Astrocyte of the spinal cord (primary cell): ENCODE data around the gene TESK1.
A peak's percentile ranks its signal among the peaks of the same experiment; 100 is the strongest.
"Not testable (repeated sequence)": the region's sequence is repeated elsewhere in the genome, so short reads cannot be mapped to it uniquely, and the experiment has no call there.

Experiments
- DNase-seq: peaks from one replicate; pipeline ENCODE4 v3.0.0; 2011; ENCODE audit warnings: low read depth, low spot score
- H3K4me3 ChIP-seq: 2 replicates; pipeline ENCODE4 v1.5.1; 2011; ENCODE audit warnings: low read depth, mild to moderate bottlenecking, low read length, moderate library complexity
- CTCF ChIP-seq: IDR thresholded peaks from 2 replicates; pipeline ENCODE4 v1.5.1; 2012; ENCODE audit warnings: low read depth, mild to moderate bottlenecking, low read length, inconsistent platforms
- in situ Hi-C: cut with HindIII; loops from 2 replicates; pipeline ENCODE4 v1.10.0; 2017; ENCODE audit warnings: low sequenced_read_pairs

The TESK1 gene

GRCh38 chr9:35639631-35640030, 34.6 kb downstream of the TESK1 start:
- in situ Hi-C loops: no loop called here
- no peak for DNase-seq
- TF ChIP-seq CTCF: no peak
- no peak overlapping the region for H3K4me3 ChIP-seq

GRCh38 chr9:35640431-35640830, 35.4 kb downstream of the TESK1 start:
- DNase-seq, H3K4me3 ChIP-seq, in situ Hi-C loops: not testable (repeated sequence)

- in situ Hi-C loops, DNase-seq: not testable (repeated sequence)
These were observed 36.4 kb downstream of the TESK1 start for GRCh38 chr9:35641478-35641877.

GRCh38 chr9:35643046-35643445, 38.0 kb downstream of the TESK1 start:
- DNase-seq: no peak
- no peak overlapping the region for H3K4me3 ChIP-seq
- in situ Hi-C loops: no loop called here
- TF ChIP-seq CTCF: no peak

More at GRCh38 chr9:35641478-35641877, 36.4 kb downstream of the TESK1 start:
- H3K4me3 ChIP-seq: not testable (repeated sequence)

GRCh38 chr9:35645736-35646135, 40.7 kb downstream of the TESK1 start:
- DNase-seq, in situ Hi-C loops: not testable (repeated sequence)
- H3K4me3 ChIP-seq: peak overlapping the region; percentile 65

GRCh38 chr9:35646153-35646532, 41.1 kb downstream of the TESK1 start:
- H3K4me3 ChIP-seq: peak overlapping the region; percentile 65
- in situ Hi-C loops: no loop called here
- peak; percentile 29 for TF ChIP-seq CTCF
- peak; percentile 16 for DNase-seq

GRCh38 chr9:35646533-35647265, 41.6 kb downstream of the TESK1 start:
- peak; percentile 94 for TF ChIP-seq CTCF
- H3K4me3 ChIP-seq: peak overlapping the region; percentile 65
- DNase-seq: peak; percentile 88
- in situ Hi-C loops: no loop called here

- TF ChIP-seq CTCF: no peak
- no peak overlapping the region for H3K4me3 ChIP-seq
- in situ Hi-C loops: no loop called here
- DNase-seq: peak; percentile 10
These were observed 44.6 kb downstream of the TESK1 start for GRCh38 chr9:35649431-35650340.
